ENCODE measurements around the gene KNDC1. TPM values are rescaled to one million over a fixed set of nuclear protein-coding genes. Genes with fewer than 3 reads are reported as not detected.

The KNDC1 gene
- total and polyA plus RNA-seq, 2 donors (not counting 3 experiments of a cell fraction or from before 2014, with no cell fraction given), result not detected

DNA sequence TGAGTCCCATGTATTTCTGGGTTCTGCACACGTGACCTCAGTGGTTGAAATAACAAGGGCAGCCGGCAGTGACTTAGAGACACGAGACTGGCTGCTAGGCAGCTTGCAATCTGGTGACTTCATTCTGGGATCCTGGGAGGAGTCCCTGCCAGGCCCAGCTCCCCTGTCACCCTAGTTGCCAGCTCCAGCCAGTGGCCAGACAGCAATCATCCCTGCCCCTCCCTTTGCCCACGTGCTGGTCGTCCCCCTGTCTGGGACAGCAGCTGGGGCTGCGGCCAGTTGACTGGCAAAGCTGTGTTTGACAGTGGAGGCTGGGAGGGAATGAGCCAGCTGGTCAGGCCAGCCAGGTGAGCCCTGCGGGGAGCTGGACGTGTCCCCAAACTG is 42.3 kb upstream of the KNDC1 start:
- dilution Hi-C loops (cut with MboI; ENCODE audit: extremely low pct_ligation_motif_present, low sequenced_read_pairs), result no loop called here
- FAIRE-seq, result no peak

More for the DNA sequence above, 42.3 kb upstream of the KNDC1 start:
- Histone ChIP-seq H3K4me1 (ENCODE audit: control insufficient read depth, extremely low read depth, insufficient read depth, low read length) (no peaks in the 10 kb centered on the region), H3K9me3 (replicated peaks; ENCODE audit: control insufficient read depth, insufficient read depth, low read length) (no peaks in the 10 kb centered on the region), H3K4me3 (replicated peaks in 1 of 3; ENCODE audit: insufficient read depth in 1 of 3, low read depth in 1 of 3, low read length in 3 of 3) (no peak overlapping the region), H3K27me3 (ENCODE audit: control insufficient read depth in 2 of 2, insufficient read depth in 2 of 2, low read length in 2 of 2) (no peaks in the 10 kb centered on the region), H3K9me1 (replicated peaks; ENCODE audit: control insufficient read depth, extremely low read depth, insufficient read depth, low read length) (no peaks in the 10 kb centered on the region), H2AFZ (ENCODE audit: low read depth, low read length) (no peak overlapping the region), H3K27ac (ENCODE audit: insufficient read depth, low read depth, low read length) (no peak overlapping the region), H3K36me3 (ENCODE audit: control insufficient read depth in 2 of 2, extremely low read depth in 1 of 2, insufficient read depth in 2 of 2, low read length in 2 of 2) (no peaks in the 10 kb centered on the region), H3K4me2 (ENCODE audit: insufficient read depth, low read length) (no peak overlapping the region), H4K20me1 (replicated peaks; ENCODE audit: control insufficient read depth, extremely low read depth, insufficient read depth, low read length) (no peaks in the 10 kb centered on the region), H3K9ac (replicated peaks; ENCODE audit: extremely low read depth, insufficient read depth, low read length) (no peak overlapping the region), H3K79me2 (ENCODE audit: control insufficient read depth, insufficient read depth, low read length) (no peaks in the 10 kb centered on the region)
- ChIA-PET POLR2A (no interaction called here), CTCF (no interaction called here)
- intact Hi-C loops (cut with micrococcal nuclease), result no loop called here
- no TSS peak for BruUV-seq (replicated peaks)
- no peak for DNase-seq (ENCODE audit: low read depth, low spot score)
- TF ChIP-seq EZH2 (IDR thresholded peaks at IDR 0.05; ENCODE audit: borderline replicate concordance, low read depth, low read length, severe bottlenecking) (no peak), CTCF (IDR thresholded peaks at IDR 0.05; ENCODE audit: extremely low read depth in 1 of 2, insufficient read depth in 1 of 2, low read depth in 1 of 2, low read length in 2 of 2) (no peak), GATA2 (IDR thresholded peaks at IDR 0.05; ENCODE audit: insufficient read depth, insufficient read length, low read depth, low read length) (no peak), MYC (IDR thresholded peaks at IDR 0.05; ENCODE audit: low read depth, low read length) (no peak), FOS (IDR thresholded peaks at IDR 0.05; ENCODE audit: borderline replicate concordance, insufficient read depth, low read length) (no peak), JUN (IDR thresholded peaks at IDR 0.05; ENCODE audit: borderline replicate concordance, insufficient read depth, insufficient read length, low read depth) (no peak), POLR2AphosphoS5 (IDR thresholded peaks at IDR 0.05; ENCODE audit: insufficient read depth, low read depth, low read length) (no peak), POLR2A (IDR thresholded peaks at IDR 0.05; ENCODE audit: low read depth, low read length) (no peak)
- TF ChIP-seq, protein P1, sequence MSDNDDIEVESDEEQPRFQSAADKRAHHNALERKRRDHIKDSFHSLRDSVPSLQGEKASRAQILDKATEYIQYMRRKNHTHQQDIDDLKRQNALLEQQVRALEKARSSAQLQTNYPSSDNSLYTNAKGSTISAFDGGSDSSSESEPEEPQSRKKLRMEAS (IDR thresholded peaks at IDR 0.05; ENCODE audit: insufficient read depth, insufficient read length), result no peak
